IMR-90 (cell line): ENCODE data around the gene VSIR. TPM values are rescaled to one million over a fixed set of nuclear protein-coding genes. Genes with fewer than 3 reads are reported as not detected.
A peak's percentile ranks its signal among the peaks of the same experiment; 100 is the strongest.

Experiments
- ATAC-seq: fragments of 200-7000 bp; cut with Tn5 transposase; 2 replicates; pipeline ENCODE4 v1.9.1; 2020; ENCODE audit warnings: low read depth, mild to moderate bottlenecking, moderate library complexity
- BruUV-seq: library from RNA; stranded (reverse); fragments of 400-500 nt; replicated peaks from 2 replicates; lab custom pipeline; 2021; lab: Mats Ljungman, UMichigan
- CTCF ChIA-PET: fragments of 300-600 bp; formaldehyde crosslinking; extraction: SDS; loops from one replicate; lab custom pipeline; 2021; ENCODE audit warnings: antibody characterized with exemption; lab: Yijun Ruan, JAX
- POLR2A ChIA-PET: fragments of 300-600 bp; sonication (Branson Sonifier 250); formaldehyde crosslinking; loops from one replicate; lab custom pipeline; 2022; ENCODE audit warnings: antibody characterized with exemption; ENCODE audit not compliant: unreplicated experiment; lab: Charles Lee
- DNase-seq: peaks from one replicate; pipeline ENCODE4 v3.0.0; 2013
- H2AFZ ChIP-seq: replicated peaks from 2 replicates; pipeline ENCODE3; 2013; ENCODE audit warnings: low read length, mild to moderate bottlenecking; ENCODE audit not compliant: poor library complexity
- H2AK5ac ChIP-seq: 2 replicates; pipeline ENCODE4 v1.6.1; 2013; ENCODE audit warnings: low read depth, low read length, inconsistent platforms
- H2AK9ac ChIP-seq: replicated peaks from 2 replicates; pipeline ENCODE3; 2013; ENCODE audit warnings: mild to moderate bottlenecking, low read depth, low read length, moderate library complexity; ENCODE audit not compliant: poor library complexity
- H2BK120ac ChIP-seq: 2 replicates; pipeline ENCODE4 v1.6.1; 2013; ENCODE audit warnings: low read depth, low read length, inconsistent platforms
- H2BK15ac ChIP-seq: 3 replicates; pipeline ENCODE4 v1.6.1; 2013; ENCODE audit warnings: low read depth, low read length, inconsistent platforms
- H2BK20ac ChIP-seq: 2 replicates; pipeline ENCODE4 v1.6.1; 2013; ENCODE audit warnings: low read depth, mild to moderate bottlenecking, inconsistent platforms, low read length, moderate library complexity
- H2BK5ac ChIP-seq: 2 replicates; pipeline ENCODE4 v1.6.1; 2013; ENCODE audit warnings: mild to moderate bottlenecking, low read depth, low read length, inconsistent platforms; ENCODE audit not compliant: poor library complexity, severe bottlenecking
- H3K14ac ChIP-seq: replicated peaks from 2 replicates; pipeline ENCODE4 v1.6.1; 2013; ENCODE audit warnings: low read depth, low read length, inconsistent platforms
- H3K18ac ChIP-seq: 2 replicates; pipeline ENCODE4 v1.6.1; 2013; ENCODE audit warnings: low read depth, low read length, control low read depth
- H3K23ac ChIP-seq: 2 replicates; pipeline ENCODE4 v1.6.1; 2013; ENCODE audit warnings: low read depth, low read length, inconsistent platforms
- H3K27ac ChIP-seq: 2 replicates; pipeline ENCODE4 v1.5.1; 2013; ENCODE audit warnings: mild to moderate bottlenecking, control low read depth, low read length; ENCODE audit not compliant: insufficient read depth
- H3K27me3 ChIP-seq: 2 replicates; pipeline ENCODE4 v1.6.1; 2013; ENCODE audit warnings: low read length; ENCODE audit not compliant: control insufficient read depth, insufficient read depth
- H3K36me3 ChIP-seq: 2 replicates; pipeline ENCODE4 v1.6.1; 2013; ENCODE audit warnings: low read length, mixed read lengths; ENCODE audit not compliant: control insufficient read depth, insufficient read depth
- H3K4ac ChIP-seq: 2 replicates; pipeline ENCODE4 v1.6.1; 2013; ENCODE audit warnings: low read depth, low read length, inconsistent platforms
- H3K4me1 ChIP-seq: 2 replicates; pipeline ENCODE4 v1.6.1; 2013; ENCODE audit warnings: low read length, mixed read lengths; ENCODE audit not compliant: control insufficient read depth, insufficient read depth
- H3K4me2 ChIP-seq: 2 replicates; pipeline ENCODE4 v1.6.1; 2013; ENCODE audit warnings: low read depth, mild to moderate bottlenecking, control low read depth, low read length, moderate library complexity
- H3K4me3 ChIP-seq: 2 replicates; pipeline ENCODE4 v1.5.1; 2013; ENCODE audit warnings: low read depth, mild to moderate bottlenecking, control low read depth, low read length, moderate library complexity; ENCODE audit not compliant: insufficient read depth
- H3K56ac ChIP-seq: 2 replicates; pipeline ENCODE4 v1.6.1; 2013; ENCODE audit warnings: low read length, inconsistent platforms; ENCODE audit not compliant: insufficient read depth; ENCODE audit errors: extremely low read depth
- H3K79me1 ChIP-seq, 2 experiments: 2 replicates each; pipeline ENCODE4 v1.6.1; 2013; ENCODE audit warnings: low read length in 2 of 2, inconsistent platforms in 1 of 2, low read depth in 1 of 2
- H3K9ac ChIP-seq: 2 replicates; pipeline ENCODE4 v1.6.1; 2013; ENCODE audit warnings: low read depth, low read length, control low read depth
- H3K9me1 ChIP-seq: 2 replicates; pipeline ENCODE4 v1.6.1; 2013; ENCODE audit warnings: low read length, inconsistent platforms; ENCODE audit not compliant: insufficient read depth
- H3K9me3 ChIP-seq: 2 replicates; pipeline ENCODE4 v1.6.1; 2013; ENCODE audit warnings: low read length; ENCODE audit not compliant: control insufficient read depth, insufficient read depth
- H4K20me1 ChIP-seq: 2 replicates; pipeline ENCODE4 v1.6.1; 2013; ENCODE audit warnings: low read length, inconsistent platforms; ENCODE audit not compliant: insufficient read depth
- H4K5ac ChIP-seq: 2 replicates; pipeline ENCODE4 v1.6.1; 2013; ENCODE audit warnings: mild to moderate bottlenecking, low read depth, low read length, control low read depth
- H4K8ac ChIP-seq, 2 experiments: 2 replicates each; pipeline ENCODE4 v1.6.1; 2013; ENCODE audit warnings: low read depth in 2 of 2, low read length in 2 of 2, control low read depth in 1 of 2, inconsistent platforms in 1 of 2
- H4K91ac ChIP-seq: 2 replicates; pipeline ENCODE4 v1.6.1; 2013; ENCODE audit warnings: low read depth, low read length, inconsistent platforms; ENCODE audit not compliant: insufficient read depth
- CHD1 ChIP-seq: IDR thresholded peaks from 2 replicates; pipeline ENCODE4 v1.6.1; 2012; ENCODE audit warnings: low read depth, low read length, improper control_type of control experiment
- ELK1 ChIP-seq: fragments of 150-350 bp; IDR thresholded peaks from 2 replicates; pipeline ENCODE4 v1.6.1; 2016; ENCODE audit warnings: low read depth, mild to moderate bottlenecking, low read length, moderate library complexity, borderline replicate concordance
- MAZ ChIP-seq: IDR thresholded peaks from 2 replicates; pipeline ENCODE4 v1.6.1; 2012; ENCODE audit warnings: low read depth, mild to moderate bottlenecking, low read length, improper control_type of control experiment, moderate library complexity, borderline replicate concordance
- POLR2A ChIP-seq: IDR thresholded peaks from 2 replicates; pipeline ENCODE4 v1.6.1; 2012; ENCODE audit warnings: mild to moderate bottlenecking, low read depth, low read length
- WGBS, 2 experiments: methylation state at CpG; one replicate each; pipeline versions ENCODE4 v1.1.5 to v1.1.7; 2013; ENCODE audit warnings: missing lambda C conversion rate in 2 of 2; ENCODE audit not compliant: insufficient read length in 1 of 2; ENCODE audit errors: extremely low coverage in 2 of 2; 5-methylcytosine and 5-hydroxymethylcytosine counted together
- dilution Hi-C: fragments of 300-500 bp; cut with HindIII; formaldehyde crosslinking; loops from one replicate; pipeline ENCODE4 v1.14.3; 2018; ENCODE audit warnings: low sequenced_read_pairs; ENCODE audit not compliant: unreplicated experiment
- in situ Hi-C: fragments of 300-500 bp; cut with MboI; formaldehyde crosslinking; loops from 3 replicates; pipeline ENCODE4 v1.14.3; 2019; ENCODE audit warnings: low sequenced_read_pairs, inconsistent platforms, mixed read lengths
- intact Hi-C: fragments of 100-400 bp; cut with micrococcal nuclease; formaldehyde crosslinking; loops from 2 replicates; pipeline ENCODE4 v1.10.0; 2022
- polyA plus RNA-seq, 3 experiments: library from polyadenylated mRNA; depleted of rRNA; stranded (reverse); fragments of >200 nt; gene quantifications; 2 replicates each; pipeline ENCODE4 v1.2.3, GENCODE V29; 2012; ENCODE audit warnings: low replicate concordance in 1 of 3
- total RNA-seq: library from RNA; depleted of rRNA; stranded (reverse); fragments of >200 nt; gene quantifications from 2 replicates; pipeline ENCODE4 v1.2.3, GENCODE V29; 2012

VSIR gene
- total and polyA plus RNA-seq, 2 of the 4 experiments (the other 2 are of a cell fraction): 5.0 to 23.8 TPM

GRCh38 chr10:71790749-71791440, 17.6 kb upstream of the VSIR start:
- H4K91ac ChIP-seq: no peak overlapping the region
- H2BK120ac ChIP-seq: no peak overlapping the region
- no peak overlapping the region for H3K14ac ChIP-seq
- no peak overlapping the region for H3K18ac ChIP-seq
- H2AFZ ChIP-seq: no peak overlapping the region
- no peak for TF ChIP-seq MAZ
- TF ChIP-seq ELK1: no peak
- no peak for TF ChIP-seq POLR2A
- no peak for TF ChIP-seq CHD1
- ChIA-PET POLR2A (no interaction called here), CTCF (no interaction called here)
- H3K9me1 ChIP-seq: no peaks in the 10 kb centered on the region
- no peaks in the 10 kb centered on the region for H3K79me1 ChIP-seq
- no peak overlapping the region for H2AK5ac ChIP-seq
- no peak overlapping the region for H2BK5ac ChIP-seq
- H3K4me3 ChIP-seq: no peak overlapping the region
- BruUV-seq: no TSS peak
- H3K9ac ChIP-seq: no peak overlapping the region
- DNase-seq (no peak), ATAC-seq (no peak)
- intact Hi-C loops: no loop called here
- H3K56ac ChIP-seq: no peak overlapping the region
- no peak overlapping the region for H3K4ac ChIP-seq
- no peaks in the 10 kb centered on the region for H3K9me3 ChIP-seq
- no peak overlapping the region for H3K4me2 ChIP-seq
- H3K27me3 ChIP-seq: peaks cover 29% of the 10 kb centered on the region
- no peak overlapping the region for H4K5ac ChIP-seq
- H4K20me1 ChIP-seq: no peaks in the 10 kb centered on the region
- no peaks in the 10 kb centered on the region for H3K4me1 ChIP-seq
- in situ Hi-C loops: no loop called here
- H3K36me3 ChIP-seq: no peaks in the 10 kb centered on the region
- H2BK15ac ChIP-seq: no peak overlapping the region
- no peak overlapping the region for H4K8ac ChIP-seq
- no peak overlapping the region for H2BK20ac ChIP-seq
- dilution Hi-C loops: no loop called here
- no peak overlapping the region for H3K23ac ChIP-seq
- WGBS, 2 experiments: 75% methylated on average over 7 of the region's 17 CpGs; no CpG with 5 or more reads in 1 of the 2 experiments
- peak overlapping the region; percentile 55 for H2AK9ac ChIP-seq
- H3K27ac ChIP-seq: no peak overlapping the region
